ENCODE data around the gene ZBTB8B.

GRCh38 chr1:32447469-32448185, 17.2 kb upstream of the ZBTB8B start:
- TF ChIP-seq POLR2A (IDR thresholded peaks at IDR 0.05; ENCODE audit: low read depth) (no peak), CTCF (IDR thresholded peaks at IDR 0.05) (no peak), POLR2AphosphoS5 (IDR thresholded peaks at IDR 0.05) (no peak)
